ENCODE results near the gene PDIA3.
"Not testable (repeated sequence)": the region's sequence is repeated elsewhere in the genome, so short reads cannot be mapped to it uniquely, and the experiment has no call there.

The PDIA3 gene

GRCh38 chr15:43723151-43723550 lies 23.1 kb upstream of the PDIA3 start:
- no peak for DNase-seq
- Histone ChIP-seq H2BK5ac (ENCODE audit: low read depth, low read length, poor library complexity, severe bottlenecking) (no peak overlapping the region), H3K4ac (ENCODE audit: low read depth in 1 of 2, low read length in 2 of 2) (no peak overlapping the region), H3K23ac (ENCODE audit: low read length in 2 of 2) (no peak overlapping the region), H3K79me1 (replicated peaks; ENCODE audit: low read length, poor library complexity, severe bottlenecking) (no peaks in the 10 kb centered on the region), H3K36me3 (ENCODE audit: control insufficient read depth in 1 of 2, insufficient read depth in 2 of 2, low read depth in 1 of 2, low read length in 2 of 2) (no peaks in the 10 kb centered on the region), H3K4me1 (ENCODE audit: control insufficient read depth, insufficient read depth, low read depth, low read length) (no peaks in the 10 kb centered on the region), H3K4me2 (ENCODE audit: low read length, poor library complexity, severe bottlenecking) (no peak overlapping the region), H3K9me3 (ENCODE audit: control insufficient read depth, low read length) (no peaks in the 10 kb centered on the region), H2BK15ac (ENCODE audit: low read depth, poor library complexity, severe bottlenecking) (no peak overlapping the region), H2BK120ac (ENCODE audit: low read depth, low read length) (no peak overlapping the region), H4K8ac (ENCODE audit: low read length) (no peak overlapping the region), H2AK5ac (ENCODE audit: low read length, severe bottlenecking) (no peak overlapping the region), H3K14ac (ENCODE audit: low read length in 2 of 2) (no peak overlapping the region), H4K91ac (ENCODE audit: low read length) (no peak overlapping the region), H2AFZ (ENCODE audit: low read depth, low read length) (no peak overlapping the region), H2BK12ac (ENCODE audit: low read length in 2 of 2) (no peak overlapping the region), H3K9ac (ENCODE audit: low read length) (no peak overlapping the region), H3K4me3 (ENCODE audit: insufficient read depth in 1 of 2, low read depth in 1 of 2, low read length in 2 of 2) (no peak overlapping the region), H3K27ac (ENCODE audit: low read length, poor library complexity, severe bottlenecking) (no peak overlapping the region), H3K27me3 (ENCODE audit: control insufficient read depth in 1 of 2, insufficient read depth in 1 of 2, low read length in 2 of 2) (peaks cover 4 to 7% of the 10 kb centered on the region in 2 experiments), H3K18ac (ENCODE audit: low read depth in 1 of 2, low read length in 2 of 2) (no peak overlapping the region)
- WGBS = 83% methylated on average over 4 of the region's 4 CpGs

DNA sequence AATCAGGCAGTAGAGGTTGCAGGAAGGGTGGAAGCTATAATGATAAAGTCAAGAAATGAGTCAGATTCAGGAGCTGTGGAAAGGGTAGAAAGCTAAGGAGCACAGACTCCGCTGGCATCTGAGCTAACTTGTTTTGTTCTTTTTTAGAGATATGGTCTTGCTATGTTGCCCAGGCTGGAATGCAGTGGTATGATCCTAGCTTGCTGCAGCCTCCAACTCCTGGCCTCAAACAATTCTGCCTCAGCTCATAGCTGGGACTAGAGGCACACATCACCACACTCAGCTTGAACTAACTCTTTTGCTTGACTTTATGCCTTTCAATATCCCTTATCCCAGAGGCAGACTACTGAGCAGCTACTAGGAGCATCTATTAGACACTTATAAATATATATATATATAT lies 19.9 kb upstream of the PDIA3 start:
- H3K23ac ChIP-seq (ENCODE audit: low read length in 2 of 2); H2BK12ac ChIP-seq (ENCODE audit: low read length in 2 of 2); H4K91ac ChIP-seq (ENCODE audit: low read length); H3K36me3 ChIP-seq (ENCODE audit: control insufficient read depth in 1 of 2, insufficient read depth in 2 of 2, low read depth in 1 of 2, low read length in 2 of 2); H3K4ac ChIP-seq (ENCODE audit: low read depth in 1 of 2, low read length in 2 of 2); H2AFZ ChIP-seq (ENCODE audit: low read depth, low read length); H3K9me3 ChIP-seq (ENCODE audit: control insufficient read depth, low read length); H3K27ac ChIP-seq (ENCODE audit: low read length, poor library complexity, severe bottlenecking); H3K27me3 ChIP-seq (ENCODE audit: control insufficient read depth in 1 of 2, insufficient read depth in 1 of 2, low read length in 2 of 2); H4K8ac ChIP-seq (ENCODE audit: low read length); H3K9ac ChIP-seq (ENCODE audit: low read length); H2BK5ac ChIP-seq (ENCODE audit: low read depth, low read length, poor library complexity, severe bottlenecking); H3K14ac ChIP-seq (ENCODE audit: low read length in 2 of 2); DNase-seq; H3K4me2 ChIP-seq (ENCODE audit: low read length, poor library complexity, severe bottlenecking); H2AK5ac ChIP-seq (ENCODE audit: low read length, severe bottlenecking); H3K79me1 ChIP-seq (replicated peaks; ENCODE audit: low read length, poor library complexity, severe bottlenecking); H3K4me1 ChIP-seq (ENCODE audit: control insufficient read depth, insufficient read depth, low read depth, low read length); H3K4me3 ChIP-seq (ENCODE audit: insufficient read depth in 1 of 2, low read depth in 1 of 2, low read length in 2 of 2); H2BK120ac ChIP-seq (ENCODE audit: low read depth, low read length); H2BK15ac ChIP-seq (ENCODE audit: low read depth, poor library complexity, severe bottlenecking); H3K18ac ChIP-seq (ENCODE audit: low read depth in 1 of 2, low read length in 2 of 2): not testable (repeated sequence)
- whole genome bisulfite sequencing = 92% methylated on average over 1 of the region's 1 CpG

DNA sequence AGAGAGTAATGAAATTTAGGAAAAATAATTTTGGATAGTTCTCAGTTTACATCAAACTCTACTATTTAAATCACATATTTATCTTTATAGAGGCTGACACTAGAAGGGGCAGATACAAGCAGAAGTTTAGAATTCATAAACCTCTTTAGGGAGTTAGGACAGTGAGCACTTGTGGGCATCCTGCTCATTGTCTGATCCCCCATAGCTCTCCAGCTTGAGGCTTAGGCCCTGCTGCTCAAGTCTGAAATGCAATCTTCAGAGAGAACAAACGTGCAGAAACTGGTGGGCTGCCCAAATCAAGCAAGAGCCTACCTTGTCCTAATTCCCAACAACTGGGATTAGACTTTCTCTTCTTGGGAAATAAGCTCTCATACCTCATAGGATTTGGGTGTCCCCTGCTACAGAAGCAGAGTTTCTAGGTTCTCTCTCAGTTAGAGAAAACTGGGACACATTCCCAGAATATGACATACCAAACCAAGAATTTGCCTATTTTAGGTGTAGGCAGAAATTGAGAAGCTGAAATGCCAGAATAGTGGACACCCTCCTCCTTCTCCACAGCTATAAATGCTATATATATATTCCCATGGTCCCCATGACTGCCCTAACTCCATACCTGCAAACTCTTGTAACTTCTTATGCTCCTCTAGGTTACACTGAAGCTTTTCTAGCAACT lies 18.0 kb upstream of the PDIA3 start:
- WGBS = 33% methylated on average over 1 of the region's 1 CpG
- not testable (repeated sequence) for H3K9me3 ChIP-seq (ENCODE audit: control insufficient read depth, low read length); H3K18ac ChIP-seq (ENCODE audit: low read depth in 1 of 2, low read length in 2 of 2); H2BK120ac ChIP-seq (ENCODE audit: low read depth, low read length); H2BK15ac ChIP-seq (ENCODE audit: low read depth, poor library complexity, severe bottlenecking); H3K27ac ChIP-seq (ENCODE audit: low read length, poor library complexity, severe bottlenecking); H3K14ac ChIP-seq (ENCODE audit: low read length in 2 of 2); H3K36me3 ChIP-seq (ENCODE audit: control insufficient read depth in 1 of 2, insufficient read depth in 2 of 2, low read depth in 1 of 2, low read length in 2 of 2); H3K4me1 ChIP-seq (ENCODE audit: control insufficient read depth, insufficient read depth, low read depth, low read length); H2AFZ ChIP-seq (ENCODE audit: low read depth, low read length); DNase-seq; H2BK12ac ChIP-seq (ENCODE audit: low read length in 2 of 2); H3K79me1 ChIP-seq (replicated peaks; ENCODE audit: low read length, poor library complexity, severe bottlenecking); H3K4ac ChIP-seq (ENCODE audit: low read depth in 1 of 2, low read length in 2 of 2); H2AK5ac ChIP-seq (ENCODE audit: low read length, severe bottlenecking); H3K4me2 ChIP-seq (ENCODE audit: low read length, poor library complexity, severe bottlenecking); H4K91ac ChIP-seq (ENCODE audit: low read length); H2BK5ac ChIP-seq (ENCODE audit: low read depth, low read length, poor library complexity, severe bottlenecking); H4K8ac ChIP-seq (ENCODE audit: low read length); H3K23ac ChIP-seq (ENCODE audit: low read length in 2 of 2); H3K9ac ChIP-seq (ENCODE audit: low read length); H3K4me3 ChIP-seq (ENCODE audit: insufficient read depth in 1 of 2, low read depth in 1 of 2, low read length in 2 of 2); H3K27me3 ChIP-seq (ENCODE audit: control insufficient read depth in 1 of 2, insufficient read depth in 1 of 2, low read length in 2 of 2)

GRCh38 chr15:43735416-43735815 lies 10.8 kb upstream of the PDIA3 start:
- H3K27ac ChIP-seq (ENCODE audit: low read length, poor library complexity, severe bottlenecking) = no peak overlapping the region
- no peak for DNase-seq
- no peak overlapping the region for H3K9ac ChIP-seq (ENCODE audit: low read length)
- H3K4me2 ChIP-seq (ENCODE audit: low read length, poor library complexity, severe bottlenecking) = no peak overlapping the region
- WGBS = 70% methylated on average over 6 of the region's 6 CpGs
- no peak overlapping the region for H2BK5ac ChIP-seq (ENCODE audit: low read depth, low read length, poor library complexity, severe bottlenecking)
- H3K9me3 ChIP-seq (ENCODE audit: control insufficient read depth, low read length) = no peaks in the 10 kb centered on the region
- H3K79me1 ChIP-seq (replicated peaks; ENCODE audit: low read length, poor library complexity, severe bottlenecking) = no peaks in the 10 kb centered on the region
- H3K36me3 ChIP-seq (ENCODE audit: control insufficient read depth in 1 of 2, insufficient read depth in 2 of 2, low read depth in 1 of 2, low read length in 2 of 2) = no peaks in the 10 kb centered on the region
- no peak overlapping the region for H2BK12ac ChIP-seq (ENCODE audit: low read length in 2 of 2)
- no peak overlapping the region for H3K14ac ChIP-seq (ENCODE audit: low read length in 2 of 2)
- H4K8ac ChIP-seq (ENCODE audit: low read length) = no peak overlapping the region
- H3K4me1 ChIP-seq (ENCODE audit: control insufficient read depth, insufficient read depth, low read depth, low read length) = no peaks in the 10 kb centered on the region
- H4K91ac ChIP-seq (ENCODE audit: low read length) = no peak overlapping the region
- H3K18ac ChIP-seq (ENCODE audit: low read depth in 1 of 2, low read length in 2 of 2) = no peak overlapping the region
- no peak overlapping the region for H3K4me3 ChIP-seq (ENCODE audit: insufficient read depth in 1 of 2, low read depth in 1 of 2, low read length in 2 of 2)
- no peak overlapping the region for H2BK120ac ChIP-seq (ENCODE audit: low read depth, low read length)
- no peak overlapping the region for H3K23ac ChIP-seq (ENCODE audit: low read length in 2 of 2)
- H2BK15ac ChIP-seq (ENCODE audit: low read depth, poor library complexity, severe bottlenecking) = no peak overlapping the region
- no peak overlapping the region for H2AK5ac ChIP-seq (ENCODE audit: low read length, severe bottlenecking)
- no peaks in the 10 kb centered on the region for H3K27me3 ChIP-seq (ENCODE audit: control insufficient read depth in 1 of 2, insufficient read depth in 1 of 2, low read length in 2 of 2)
- H3K4ac ChIP-seq (ENCODE audit: low read depth in 1 of 2, low read length in 2 of 2) = no peak overlapping the region
- H2AFZ ChIP-seq (ENCODE audit: low read depth, low read length) = no peak overlapping the region

Data from mesenchymal stem cell (in vitro differentiated cells and primary cell).